ENCODE data around the gene TTC9. TPM values are rescaled to one million over a fixed set of nuclear protein-coding genes. Genes with fewer than 3 reads are reported as not detected.

Gene TTC9
- polyA plus RNA-seq, 2 of the 4 experiments (the other 2 are of a cell fraction) = 1.3 to 2.0 TPM

DNA sequence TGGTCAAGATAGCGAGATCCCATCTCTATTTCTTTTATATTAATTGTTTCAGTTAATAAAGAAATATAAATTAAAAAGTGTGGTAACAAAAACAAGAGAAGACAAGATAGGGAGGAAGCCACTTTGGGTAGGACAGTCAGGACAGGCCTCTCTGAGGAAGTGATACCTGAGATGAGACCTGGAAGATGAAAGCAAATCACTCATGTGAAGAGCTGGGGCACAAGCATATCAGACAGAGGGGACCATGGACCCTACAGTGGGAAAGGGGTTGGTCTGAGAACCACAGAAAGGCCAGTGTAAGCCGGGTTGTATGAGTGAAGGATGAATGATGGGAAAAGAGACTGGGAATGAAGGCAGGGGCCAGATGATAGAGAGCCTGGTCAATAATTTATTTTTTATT lies 39.5 kb upstream of the TTC9 start:
- no peak for TF ChIP-seq NPAS2 (CRISPR knock-in tag; IDR thresholded peaks at IDR 0.05; ENCODE audit: borderline replicate concordance)
- TF ChIP-seq, protein P1, sequence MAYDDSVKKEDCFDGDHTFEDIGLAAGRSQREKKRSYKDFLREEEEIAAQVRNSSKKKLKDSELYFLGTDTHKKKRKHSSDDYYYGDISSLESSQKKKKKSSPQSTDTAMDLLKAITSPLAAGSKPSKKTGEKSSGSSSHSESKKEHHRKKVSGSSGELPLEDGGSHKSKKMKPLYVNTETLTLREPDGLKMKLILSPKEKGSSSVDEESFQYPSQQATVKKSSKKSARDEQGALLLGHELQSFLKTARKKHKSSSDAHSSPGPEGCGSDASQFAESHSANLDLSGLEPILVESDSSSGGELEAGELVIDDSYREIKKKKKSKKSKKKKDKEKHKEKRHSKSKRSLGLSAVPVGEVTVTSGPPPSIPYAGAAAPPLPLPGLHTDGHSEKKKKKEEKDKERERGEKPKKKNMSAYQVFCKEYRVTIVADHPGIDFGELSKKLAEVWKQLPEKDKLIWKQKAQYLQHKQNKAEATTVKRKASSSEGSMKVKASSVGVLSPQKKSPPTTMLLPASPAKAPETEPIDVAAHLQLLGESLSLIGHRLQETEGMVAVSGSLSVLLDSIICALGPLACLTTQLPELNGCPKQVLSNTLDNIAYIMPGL (CRISPR knock-in tag; IDR thresholded peaks at IDR 0.05; ENCODE audit: borderline replicate concordance) = no peak
- TF ChIP-seq, protein P2, sequence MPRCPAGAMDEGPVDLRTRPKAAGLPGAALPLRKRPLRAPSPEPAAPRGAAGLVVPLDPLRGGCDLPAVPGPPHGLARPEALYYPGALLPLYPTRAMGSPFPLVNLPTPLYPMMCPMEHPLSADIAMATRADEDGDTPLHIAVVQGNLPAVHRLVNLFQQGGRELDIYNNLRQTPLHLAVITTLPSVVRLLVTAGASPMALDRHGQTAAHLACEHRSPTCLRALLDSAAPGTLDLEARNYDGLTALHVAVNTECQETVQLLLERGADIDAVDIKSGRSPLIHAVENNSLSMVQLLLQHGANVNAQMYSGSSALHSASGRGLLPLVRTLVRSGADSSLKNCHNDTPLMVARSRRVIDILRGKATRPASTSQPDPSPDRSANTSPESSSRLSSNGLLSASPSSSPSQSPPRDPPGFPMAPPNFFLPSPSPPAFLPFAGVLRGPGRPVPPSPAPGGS (IDR thresholded peaks at IDR 0.05) = no peak
- no peak for TF ChIP-seq KDM5A (IDR thresholded peaks at IDR 0.05)
- TF ChIP-seq, protein P3, sequence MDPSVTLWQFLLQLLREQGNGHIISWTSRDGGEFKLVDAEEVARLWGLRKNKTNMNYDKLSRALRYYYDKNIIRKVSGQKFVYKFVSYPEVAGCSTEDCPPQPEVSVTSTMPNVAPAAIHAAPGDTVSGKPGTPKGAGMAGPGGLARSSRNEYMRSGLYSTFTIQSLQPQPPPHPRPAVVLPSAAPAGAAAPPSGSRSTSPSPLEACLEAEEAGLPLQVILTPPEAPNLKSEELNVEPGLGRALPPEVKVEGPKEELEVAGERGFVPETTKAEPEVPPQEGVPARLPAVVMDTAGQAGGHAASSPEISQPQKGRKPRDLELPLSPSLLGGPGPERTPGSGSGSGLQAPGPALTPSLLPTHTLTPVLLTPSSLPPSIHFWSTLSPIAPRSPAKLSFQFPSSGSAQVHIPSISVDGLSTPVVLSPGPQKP (IDR thresholded peaks at IDR 0.05; ENCODE audit: low read depth, low read length) = no peak
- no peak for TF ChIP-seq CHD2 (IDR thresholded peaks at IDR 0.05; ENCODE audit: low read length, partially characterized antibody)
- TF ChIP-seq ZFP36 (IDR thresholded peaks at IDR 0.05; ENCODE audit: borderline replicate concordance, partially characterized antibody) = no peak
- no peak for TF ChIP-seq HEYL (CRISPR knock-in tag; IDR thresholded peaks at IDR 0.05)
- TF ChIP-seq NFE2L2 (conservative IDR thresholded peaks at IDR 0.05; ENCODE audit: low read length) = no peak
- WGBS (ENCODE audit: missing lambda C conversion rate) = 67% methylated on average over 2 of the region's 2 CpGs
- no peak overlapping the region for H3K4me3 ChIP-seq
- ChIA-PET CTCF (interaction anchor here (0.8 to 3.0 kb wide), 5 partner anchors 20 to 216 kb away, joined by 3 to 18 read pairs (median 5); partner anchors contain the start of gene MAP3K9), POLR2A (no interaction called here)
- H3K27ac ChIP-seq = no peak overlapping the region
- H3K4me2 ChIP-seq = no peak overlapping the region
- no peak for ATAC-seq
- H3K9me3 ChIP-seq = no peaks in the 10 kb centered on the region
- peaks cover 14% of the 10 kb centered on the region for H3K4me1 ChIP-seq
- DNase-seq (ENCODE audit: low read depth in 1 of 2, low spot score in 1 of 2) = no peak
- FAIRE-seq = no peak

DNA sequence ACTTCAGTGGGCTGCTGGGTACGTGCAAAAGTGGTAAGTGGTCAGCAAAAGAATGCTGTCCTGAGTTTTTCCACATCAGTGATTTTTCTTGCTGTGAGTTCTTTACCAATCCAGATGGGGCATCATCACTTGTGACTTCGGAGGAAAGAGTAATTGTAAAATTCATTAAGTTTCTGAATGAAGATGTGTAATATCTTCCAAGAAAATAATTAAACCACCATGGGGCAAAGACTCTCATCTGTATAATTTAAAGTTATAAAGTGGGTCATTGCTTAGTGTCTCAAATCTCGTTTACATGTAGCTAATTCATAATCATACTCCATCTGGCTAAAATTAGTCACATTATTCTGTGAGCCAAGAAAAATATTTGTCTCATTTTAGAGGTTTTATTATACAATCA lies 30.5 kb upstream of the TTC9 start:
- TF ChIP-seq ESRRA (IDR thresholded peaks at IDR 0.05; ENCODE audit: borderline replicate concordance, low read length) = no peak
- no peaks in the 10 kb centered on the region for H3K4me1 ChIP-seq
- no peak for ATAC-seq
- H3K4me3 ChIP-seq = no peak overlapping the region
- no peak overlapping the region for H3K27ac ChIP-seq
- ChIA-PET POLR2A (no interaction called here), CTCF (interaction anchor here (1.2 kb wide), 1 partner anchor 10 kb away, joined by 3 read pairs; no protein-coding TSS in a partner anchor)
- H3K4me2 ChIP-seq = no peak overlapping the region
- under 1% methylated on average over 3 of the region's 3 CpGs for WGBS (ENCODE audit: missing lambda C conversion rate)
- H3K9me3 ChIP-seq = no peaks in the 10 kb centered on the region
- no peak for DNase-seq (ENCODE audit: low read depth in 1 of 2, low spot score in 1 of 2)
- no peak for FAIRE-seq

DNA sequence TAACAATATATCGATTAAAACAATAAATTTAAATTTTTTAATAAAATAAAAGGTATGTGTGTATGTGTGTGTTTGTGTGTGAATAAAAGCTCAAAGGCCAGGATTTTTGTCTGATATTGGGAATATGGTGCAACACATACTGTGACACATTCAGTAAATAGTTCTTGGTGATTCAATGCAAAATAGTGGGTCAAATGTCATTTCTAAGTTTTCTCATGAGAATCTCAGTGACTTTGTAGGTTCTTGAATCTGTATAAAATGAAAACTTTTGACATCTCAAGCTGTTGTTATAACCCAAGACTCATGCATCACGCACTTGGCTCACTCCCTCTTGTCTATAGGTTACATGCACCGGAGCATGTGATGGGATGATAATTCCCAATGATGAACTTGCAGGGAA lies 25.1 kb upstream of the TTC9 start:
- no peak overlapping the region for H3K4me2 ChIP-seq
- 80% methylated on average over 3 of the region's 3 CpGs for WGBS (ENCODE audit: missing lambda C conversion rate)
- no peak overlapping the region for H3K4me3 ChIP-seq
- FAIRE-seq (no peak), DNase-seq (ENCODE audit: low read depth in 1 of 2, low spot score in 1 of 2) (no peak), ATAC-seq (no peak)
- ChIA-PET POLR2A (no interaction called here), CTCF (interaction anchor here (0.8 kb wide), 2 partner anchors 193 to 201 kb away, joined by 3 read pairs; partner anchors contain the start of gene MAP3K9)
- TF ChIP-seq, protein P4, sequence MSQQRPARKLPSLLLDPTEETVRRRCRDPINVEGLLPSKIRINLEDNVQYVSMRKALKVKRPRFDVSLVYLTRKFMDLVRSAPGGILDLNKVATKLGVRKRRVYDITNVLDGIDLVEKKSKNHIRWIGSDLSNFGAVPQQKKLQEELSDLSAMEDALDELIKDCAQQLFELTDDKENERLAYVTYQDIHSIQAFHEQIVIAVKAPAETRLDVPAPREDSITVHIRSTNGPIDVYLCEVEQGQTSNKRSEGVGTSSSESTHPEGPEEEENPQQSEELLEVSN (IDR thresholded peaks at IDR 0.05; ENCODE audit: borderline replicate concordance, low read depth) = no peak
- TF ChIP-seq EP300 (IDR thresholded peaks at IDR 0.05) (no peak), RARB (CRISPR knock-in tag; IDR thresholded peaks at IDR 0.05) (no peak), CHD4 (IDR thresholded peaks at IDR 0.05; ENCODE audit: borderline replicate concordance) (no peak)
- H3K9me3 ChIP-seq = no peaks in the 10 kb centered on the region
- H3K4me1 ChIP-seq = no peaks in the 10 kb centered on the region
- no peak overlapping the region for H3K27ac ChIP-seq

DNA sequence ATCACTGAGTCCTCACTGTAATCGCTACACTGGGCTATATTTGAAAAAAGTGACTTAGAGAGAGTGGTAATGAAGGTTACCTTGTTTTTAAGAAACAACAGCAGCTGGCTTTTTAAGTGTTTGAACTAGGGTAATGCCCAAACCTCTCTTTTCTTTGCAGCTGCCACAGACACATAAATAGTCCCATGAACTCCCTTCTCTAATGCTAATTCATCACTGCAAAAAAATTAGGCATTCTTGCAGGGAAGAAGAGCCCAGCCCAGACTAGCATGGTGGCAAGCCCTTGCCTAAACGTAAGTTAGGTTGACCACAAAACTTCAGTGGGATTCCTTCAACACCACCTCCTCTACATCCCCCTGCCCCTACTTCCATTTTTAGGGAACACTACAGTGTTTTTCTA lies 23.4 kb upstream of the TTC9 start:
- CTCF ChIA-PET = interaction anchor here (0.8 to 1.9 kb wide), 3 partner anchors 12 to 199 kb away, joined by 3 to 14 read pairs (median 9); no protein-coding TSS in a partner anchor
- 38% methylated on average over 2 of the region's 2 CpGs for WGBS (ENCODE audit: missing lambda C conversion rate)
- no peak for FAIRE-seq

More for the DNA sequence above, 23.4 kb upstream of the TTC9 start:
- Histone ChIP-seq H3K4me3 (no peak overlapping the region), H3K27ac (no peak overlapping the region), H3K4me2 (no peak overlapping the region), H3K4me1 (no peaks in the 10 kb centered on the region), H3K9me3 (no peaks in the 10 kb centered on the region)
- no peak for TF ChIP-seq GATA3 (IDR thresholded peaks at IDR 0.05; ENCODE audit: borderline replicate concordance)
- no peak for TF ChIP-seq CHD4 (IDR thresholded peaks at IDR 0.05; ENCODE audit: borderline replicate concordance)
- no peak for TF ChIP-seq RFX5 (IDR thresholded peaks at IDR 0.05)
- TF ChIP-seq, protein P5, sequence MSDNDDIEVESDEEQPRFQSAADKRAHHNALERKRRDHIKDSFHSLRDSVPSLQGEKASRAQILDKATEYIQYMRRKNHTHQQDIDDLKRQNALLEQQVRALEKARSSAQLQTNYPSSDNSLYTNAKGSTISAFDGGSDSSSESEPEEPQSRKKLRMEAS (IDR thresholded peaks at IDR 0.05) = no peak
- no peak for TF ChIP-seq FOXS1 (CRISPR knock-in tag; IDR thresholded peaks at IDR 0.05)
- no peak for TF ChIP-seq MYC (IDR thresholded peaks at IDR 0.05; ENCODE audit: borderline replicate concordance, low read length)
- TF ChIP-seq TP53 (CRISPR knock-in tag; IDR thresholded peaks at IDR 0.05) = no peak
- no peak for TF ChIP-seq POLR2AphosphoS2 (conservative IDR thresholded peaks at IDR 0.05; ENCODE audit: low read length)
- no peak for TF ChIP-seq RARB (CRISPR knock-in tag; IDR thresholded peaks at IDR 0.05)
- TF ChIP-seq, protein P6, sequence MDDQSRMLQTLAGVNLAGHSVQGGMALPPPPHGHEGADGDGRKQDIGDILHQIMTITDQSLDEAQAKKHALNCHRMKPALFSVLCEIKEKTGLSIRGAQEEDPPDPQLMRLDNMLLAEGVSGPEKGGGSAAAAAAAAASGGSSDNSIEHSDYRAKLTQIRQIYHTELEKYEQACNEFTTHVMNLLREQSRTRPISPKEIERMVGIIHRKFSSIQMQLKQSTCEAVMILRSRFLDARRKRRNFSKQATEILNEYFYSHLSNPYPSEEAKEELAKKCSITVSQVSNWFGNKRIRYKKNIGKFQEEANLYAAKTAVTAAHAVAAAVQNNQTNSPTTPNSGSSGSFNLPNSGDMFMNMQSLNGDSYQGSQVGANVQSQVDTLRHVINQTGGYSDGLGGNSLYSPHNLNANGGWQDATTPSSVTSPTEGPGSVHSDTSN (IDR thresholded peaks at IDR 0.05) = no peak
- no peak for TF ChIP-seq KDM5A (IDR thresholded peaks at IDR 0.05)
- no peak for TF ChIP-seq CBX2 (IDR thresholded peaks at IDR 0.05; ENCODE audit: borderline replicate concordance, low read depth)
- no peak for TF ChIP-seq FOSL2 (IDR thresholded peaks at IDR 0.05)
- TF ChIP-seq FOSL2 (CRISPR knock-in tag; IDR thresholded peaks at IDR 0.05) = no peak
- DNase-seq (ENCODE audit: low read depth in 1 of 2, low spot score in 1 of 2) = no peak
- POLR2A ChIA-PET = no interaction called here
- ATAC-seq = no peak
